HG02884 (cell line): ENCODE data around the gene TMEM52.

ENCODE experiments used
- ATAC-seq: cut with Tn5 transposase; IDR thresholded peaks from one replicate; pipeline ENCODE4 v1.9.1; 2021; ENCODE audit warnings: mild to moderate bottlenecking, moderate library complexity; ENCODE audit not compliant: unreplicated experiment

TMEM52 gene

GRCh38 chr1:1876335-1876930 is 42.6 kb downstream of the TMEM52 start:
- no peak for ATAC-seq

GRCh38 chr1:1875932-1876331 is 43.1 kb downstream of the TMEM52 start:
- ATAC-seq, result no peak

GRCh38 chr1:1874901-1875300 is 44.2 kb downstream of the TMEM52 start:
- no peak for ATAC-seq

- no peak for ATAC-seq
Measured at GRCh38 chr1:1873186-1873585, 45.9 kb downstream of the TMEM52 start.

GRCh38 chr1:1872329-1872994 is 46.6 kb downstream of the TMEM52 start:
- ATAC-seq, result no peak

GRCh38 chr1:1869469-1869868 is 49.6 kb downstream of the TMEM52 start:
- ATAC-seq, result no peak
